ENCODE results near the gene SPEF2. TPM values are rescaled to one million over a fixed set of nuclear protein-coding genes. Genes with fewer than 3 reads are reported as not detected.

The SPEF2 gene
- polyA plus RNA-seq, 1 donor from 2014 or later, result not detected

GRCh38 chr5:35862126-35862525 lies 244.5 kb downstream of the SPEF2 start:
- Mint-ChIP-seq H3K4me1 (no peaks in the 10 kb centered on the region), H3K36me3 (peaks cover 2% of the 10 kb centered on the region), H3K9me3 (peaks cover 0 to 5% (median 2%) of the 10 kb centered on the region in 3 donors), H3K27me3 (no peaks in the 10 kb centered on the region), H3K4me3 (peak overlapping the region in 2 of 4 donors; percentile 23 to 36), H3K27ac (peak overlapping the region in 1 of 3 donors; percentile 10)

GRCh38 chr5:35863159-35863558 lies 245.5 kb downstream of the SPEF2 start:
- H3K4me1 Mint-ChIP-seq, result no peaks in the 10 kb centered on the region

More at GRCh38 chr5:35863159-35863558, 245.5 kb downstream of the SPEF2 start:
- Mint-ChIP-seq H3K36me3 (peaks cover 2% of the 10 kb centered on the region), H3K4me3 (peak overlapping the region in 2 of 4 donors; percentile 4 to 43), H3K9me3 (peaks cover 0 to 5% (median 2%) of the 10 kb centered on the region in 3 donors), H3K27me3 (no peaks in the 10 kb centered on the region), H3K27ac (peak overlapping the region in 1 of 3 donors; percentile 90)

Other genes with a start within 250 kb of the SPEF2 start
- 15.1 TPM for gene IL7R, start 239.0 kb downstream of the SPEF2 start, polyA plus RNA-seq